SW 1271 (cell line): Measurements from ENCODE around the gene PROC.
A peak's percentile ranks its signal among the peaks of the same experiment; 100 is the strongest.

Experiments
- DNase-seq, 2 experiments: peaks; one replicate each; lab custom pipeline; 2025; lab: John Stamatoyannopoulos, UW

Gene PROC

GRCh38 chr2:127418300-127419111 lies at the start of gene PROC:
Gene PROC, plus strand, starts transcription at chr2:127418427. Its CDS starts 1,516 bp downstream, at chr2:127419943.
- no peak for DNase-seq

- DNase-seq: no peak
Observed at GRCh38 chr2:127370010-127370409, 48.2 kb upstream of the PROC start.

- no peak for DNase-seq
Observed at GRCh38 chr2:127371037-127371436, 47.2 kb upstream of the PROC start.

- no peak for DNase-seq
Observed at GRCh38 chr2:127373362-127374083, 44.7 kb upstream of the PROC start.

- no peak for DNase-seq
Observed at GRCh38 chr2:127376257-127376656, 42.0 kb upstream of the PROC start.

GRCh38 chr2:127377262-127377661 lies 41.0 kb upstream of the PROC start:
- DNase-seq: no peak

- no peak for DNase-seq
Observed at GRCh38 chr2:127378720-127379119, 39.5 kb upstream of the PROC start.

GRCh38 chr2:127379712-127380355 lies 38.4 kb upstream of the PROC start:
- no peak for DNase-seq

- no peak for DNase-seq
Observed at GRCh38 chr2:127381762-127382161, 36.5 kb upstream of the PROC start.

GRCh38 chr2:127382831-127383230 lies 35.4 kb upstream of the PROC start:
- no peak for DNase-seq

- DNase-seq: no peak
Observed at GRCh38 chr2:127384529-127384928, 33.7 kb upstream of the PROC start.

- DNase-seq: no peak
Observed at GRCh38 chr2:127386246-127386645, 32.0 kb upstream of the PROC start.

- DNase-seq: peak; percentile 53 to 65
Observed at GRCh38 chr2:127386764-127387654, 31.2 kb upstream of the PROC start.

- peak; percentile 61 to 84 for DNase-seq
Observed at GRCh38 chr2:127387655-127388422, 30.4 kb upstream of the PROC start, which contains the start of gene MAP3K2. Gene MAP3K2, minus strand, starts transcription at chr2:127387975. Its CDS starts 44,846 bp downstream, at chr2:127343129.

- peak in 1 of 2 experiments; percentile 59 for DNase-seq
Observed at GRCh38 chr2:127388423-127389164, 29.6 kb upstream of the PROC start.

GRCh38 chr2:127389778-127390435 lies 28.3 kb upstream of the PROC start:
- DNase-seq: no peak

- no peak for DNase-seq
Observed at GRCh38 chr2:127392133-127392827, 25.9 kb upstream of the PROC start.

- no peak for DNase-seq
Observed at GRCh38 chr2:127392828-127393578, 25.2 kb upstream of the PROC start.
